GM12892 (cell line): Measurements from ENCODE around the gene NPTX2.

Experiments
- POLR2A ChIP-seq: IDR thresholded peaks from 2 replicates; pipeline ENCODE4 v1.6.1; 2011; ENCODE audit warnings: low read depth, low read length, control low read depth
- POLR2AphosphoS5 ChIP-seq: IDR thresholded peaks from 2 replicates; pipeline ENCODE4 v1.6.1; 2011; ENCODE audit warnings: low read depth, low read length, control low read depth
- TAF1 ChIP-seq: IDR thresholded peaks from 2 replicates; pipeline ENCODE4 v1.6.1; 2011; ENCODE audit warnings: low read depth, mild to moderate bottlenecking, control low read depth, low read length, borderline replicate concordance

DNA sequence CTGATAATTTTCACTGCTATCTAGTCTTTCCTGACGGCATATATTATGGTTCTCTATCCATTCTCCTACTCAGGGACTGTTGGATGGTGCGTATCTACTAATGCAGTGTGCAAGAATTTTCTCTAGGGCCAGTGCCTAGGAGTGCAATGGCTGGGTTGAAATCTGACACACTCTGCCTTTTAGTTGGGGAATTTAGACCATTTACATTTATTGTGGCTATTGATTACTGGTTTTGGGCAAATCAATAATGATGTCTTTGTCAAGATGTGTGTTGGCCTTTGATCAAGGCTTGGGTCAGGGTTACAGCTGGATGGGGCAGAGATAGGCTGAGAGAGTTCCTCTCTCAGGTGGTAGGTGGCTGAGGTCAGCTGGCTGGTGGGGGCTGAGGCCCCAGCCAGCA is 21.8 kb downstream of the NPTX2 start:
- TF ChIP-seq POLR2A: no peak
- no peak for TF ChIP-seq POLR2AphosphoS5
- TF ChIP-seq TAF1: no peak
